Skeletal muscle tissue (tissue), 4 donors: ENCODE data around the gene PTPRN2. TPM values are rescaled to one million over a fixed set of nuclear protein-coding genes. Genes with fewer than 3 reads are reported as not detected.
"Not testable (repeated sequence)": the region's sequence is repeated elsewhere in the genome, so short reads cannot be mapped to it uniquely, and the experiment has no call there.

Experiments
- H3K27ac ChIP-seq: one replicate; pipeline ENCODE4 v1.7.0; 2013; ENCODE audit warnings: mild to moderate bottlenecking, low read depth, low read length, inconsistent platforms
- H3K27me3 ChIP-seq, 3 donors: one replicate each; pipeline ENCODE4 v1.7.0; 2013; ENCODE audit warnings: low read length in 3 of 3; ENCODE audit not compliant: control insufficient read depth in 3 of 3, insufficient read depth in 3 of 3
- H3K36me3 ChIP-seq, 3 donors: one replicate each; pipeline ENCODE4 v1.7.0; 2013; ENCODE audit warnings: low read length in 3 of 3; ENCODE audit not compliant: control insufficient read depth in 3 of 3, insufficient read depth in 3 of 3
- H3K4me1 ChIP-seq, 3 donors: one replicate each; pipeline ENCODE4 v1.7.0; 2013; ENCODE audit warnings: low read length in 3 of 3, mild to moderate bottlenecking in 3 of 3; ENCODE audit not compliant: control insufficient read depth in 3 of 3, insufficient read depth in 3 of 3
- H3K4me3 ChIP-seq, 3 donors: one replicate each; pipeline ENCODE4 v1.7.0; 2013; ENCODE audit warnings: low read length in 3 of 3
- H3K9ac ChIP-seq, 3 donors: one replicate each; pipeline ENCODE4 v1.7.0; 2013; ENCODE audit warnings: low read length in 3 of 3, mild to moderate bottlenecking in 3 of 3, moderate library complexity in 2 of 3, low read depth in 1 of 3
- H3K9me3 ChIP-seq, 3 donors: one replicate each; pipeline ENCODE4 v1.7.0; 2013; ENCODE audit warnings: low read length in 3 of 3; ENCODE audit not compliant: control insufficient read depth in 3 of 3
- total RNA-seq: library from RNA; depleted of rRNA; stranded (reverse); fragments of >200 nt; gene quantifications from one replicate; pipeline ENCODE4 v1.2.3, GENCODE V29; 2014
- donor health status: Osteomylitis.

The PTPRN2 gene
- total RNA-seq, 1 donor from 2014 or later: 1.6 TPM

DNA sequence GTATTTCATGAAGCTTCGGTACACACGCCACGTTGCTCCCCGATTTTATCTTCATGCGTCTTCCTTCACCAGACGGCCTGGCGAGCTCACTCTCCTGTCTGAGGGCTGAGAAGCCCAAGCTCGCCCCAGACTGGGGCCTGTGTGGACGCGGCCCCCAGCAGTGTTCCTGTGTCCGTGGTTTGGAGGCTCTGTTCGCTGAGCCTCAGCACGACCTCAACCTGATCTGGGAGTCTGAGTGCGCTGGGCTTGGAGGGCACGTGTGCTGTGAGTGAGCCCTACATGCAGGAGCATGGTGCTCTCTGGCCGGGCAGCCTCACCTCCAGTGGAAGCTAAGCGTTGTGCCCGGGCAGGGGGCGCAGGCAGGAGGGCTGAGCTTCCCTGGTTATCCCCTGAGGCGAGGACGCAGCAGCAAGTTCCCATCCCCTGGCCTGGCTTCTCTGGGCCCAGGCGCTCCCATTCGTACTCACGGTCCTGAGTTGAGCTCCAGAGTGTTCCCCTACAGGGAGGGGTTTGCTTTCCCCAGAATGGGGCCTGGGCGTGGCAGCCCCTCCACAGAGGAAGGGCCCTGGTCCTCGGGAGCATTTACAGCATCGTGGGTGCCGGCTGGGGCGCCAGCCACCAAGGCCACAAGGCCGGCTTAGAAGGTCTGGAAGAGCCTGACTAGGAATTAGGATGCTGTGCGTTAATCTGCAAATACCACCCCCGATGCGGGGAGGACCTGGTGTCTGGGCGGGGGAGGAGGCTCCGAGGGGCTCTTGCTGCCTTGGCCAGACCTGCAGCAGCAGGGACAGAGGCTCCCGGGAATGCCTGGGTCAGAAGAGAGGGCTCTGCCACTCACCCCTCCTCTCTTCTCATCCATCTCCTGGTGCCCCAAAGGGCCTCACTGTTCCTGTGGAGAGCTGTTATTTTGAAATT is 850.2 kb downstream of the PTPRN2 start:
- Histone ChIP-seq H3K9ac (no peak overlapping the region), H3K27me3 (peaks cover 11 to 21% (median 16%) of the 10 kb centered on the region in 3 donors), H3K36me3 (no peaks in the 10 kb centered on the region), H3K9me3 (peaks cover 0 to 2% (median 0%) of the 10 kb centered on the region in 3 donors), H3K4me1 (peaks cover 0 to 3% (median 0%) of the 10 kb centered on the region in 3 donors), H3K4me3 (no peak overlapping the region), H3K27ac (no peak overlapping the region)

DNA sequence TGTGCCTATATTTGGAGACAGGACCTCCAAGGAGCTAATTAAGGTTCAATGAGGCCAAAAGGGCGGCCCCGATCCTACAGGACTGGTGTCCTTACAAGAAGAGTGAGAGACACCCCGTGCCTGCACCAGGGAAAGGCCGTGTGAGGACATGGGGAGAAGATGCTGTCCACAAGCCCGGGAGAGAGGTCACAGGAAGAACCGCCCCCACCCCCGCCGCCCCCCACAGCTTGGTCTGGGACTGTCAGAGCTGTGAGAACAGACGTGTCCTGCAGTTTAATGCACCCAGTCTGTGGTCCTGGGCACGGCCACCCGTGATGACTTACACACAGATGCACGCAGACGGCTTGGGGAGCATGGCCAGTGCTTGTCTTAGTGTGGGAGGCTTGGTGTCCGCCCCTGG is 851.3 kb downstream of the PTPRN2 start:
- Histone ChIP-seq H3K27me3 (peaks cover 11 to 21% (median 16%) of the 10 kb centered on the region in 3 donors), H3K4me3 (no peak overlapping the region), H3K27ac (no peak overlapping the region), H3K36me3 (no peaks in the 10 kb centered on the region), H3K4me1 (peaks cover 0 to 3% (median 0%) of the 10 kb centered on the region in 3 donors), H3K9me3 (peaks cover 0 to 2% (median 0%) of the 10 kb centered on the region in 3 donors), H3K9ac (no peak overlapping the region)

DNA sequence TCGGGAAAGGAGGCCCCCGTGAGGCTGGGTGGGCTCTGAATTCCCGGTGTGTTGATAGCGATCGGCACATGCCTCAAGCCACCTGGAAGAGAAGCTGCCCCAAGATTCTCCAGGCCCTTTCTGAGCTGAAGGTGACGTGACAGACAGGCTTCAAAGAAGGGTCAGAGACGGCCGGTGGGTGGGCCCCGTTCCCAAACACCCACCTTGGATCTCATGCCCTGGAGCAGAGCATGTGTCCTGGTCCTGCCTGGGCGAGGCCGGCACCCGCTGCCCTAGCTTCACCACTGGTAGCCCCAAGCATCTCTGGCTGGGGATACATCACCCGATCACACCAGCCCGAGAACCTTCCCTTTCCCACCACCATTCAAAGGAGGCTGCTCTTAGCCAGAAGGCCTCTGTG is 851.8 kb downstream of the PTPRN2 start:
- Histone ChIP-seq H3K27ac (no peak overlapping the region), H3K9ac (no peak overlapping the region), H3K9me3 (peaks cover 0 to 2% (median 0%) of the 10 kb centered on the region in 3 donors), H3K27me3 (peaks cover 11 to 21% (median 16%) of the 10 kb centered on the region in 3 donors), H3K4me3 (no peak overlapping the region), H3K36me3 (no peaks in the 10 kb centered on the region), H3K4me1 (peaks cover 0 to 3% (median 0%) of the 10 kb centered on the region in 3 donors)

DNA sequence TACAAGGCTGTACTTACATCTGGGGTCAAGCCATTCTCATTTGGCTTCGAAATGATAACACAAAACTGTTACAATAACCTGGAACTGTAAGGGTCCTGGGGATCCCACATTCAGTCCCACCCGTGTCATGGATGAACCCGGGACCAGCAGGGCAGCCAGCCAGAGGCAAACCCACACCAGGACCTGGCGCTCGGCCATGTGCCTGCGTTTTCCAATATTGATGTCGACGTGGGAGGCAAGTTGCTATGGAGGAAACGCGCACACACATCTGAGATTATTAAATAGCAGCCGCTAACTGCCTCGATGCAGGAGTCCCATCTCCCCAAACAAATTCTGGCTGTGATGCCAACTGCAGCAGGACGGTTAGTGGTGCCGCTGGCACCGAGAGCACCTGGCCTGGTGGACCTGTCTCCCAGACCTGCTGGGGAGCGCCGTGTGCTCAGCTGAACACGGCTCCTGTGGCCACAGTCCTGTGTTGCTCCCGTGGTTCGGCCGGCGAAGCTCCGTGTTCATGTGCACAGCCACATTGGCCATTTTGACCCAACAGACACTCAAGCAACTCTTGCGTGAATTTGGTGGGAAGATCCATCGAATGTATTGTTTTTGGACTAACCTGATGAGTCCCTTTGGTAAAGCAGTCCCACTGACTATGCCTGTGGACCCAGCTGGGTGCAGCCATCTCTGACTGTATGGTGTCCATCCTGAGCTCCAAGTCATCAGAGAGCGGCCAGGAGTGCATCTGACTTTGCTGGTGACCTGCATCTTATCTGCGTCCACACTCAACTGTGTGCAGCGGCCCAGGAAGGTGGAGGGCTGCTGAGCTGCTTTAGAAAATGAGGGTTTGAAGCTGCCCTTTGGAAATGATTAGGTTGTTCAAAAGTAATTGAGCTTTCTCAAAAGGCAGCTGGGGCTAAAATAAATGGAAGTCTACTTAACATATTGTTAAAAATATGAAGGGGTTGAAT is 852.7 kb downstream of the PTPRN2 start:
- Histone ChIP-seq H3K36me3 (no peaks in the 10 kb centered on the region), H3K27ac (no peak overlapping the region), H3K9me3 (peaks cover 0 to 2% (median 0%) of the 10 kb centered on the region in 3 donors), H3K4me3 (no peak overlapping the region), H3K27me3 (peaks cover 11 to 16% (median 14%) of the 10 kb centered on the region in 3 donors), H3K4me1 (peaks cover 0 to 3% (median 0%) of the 10 kb centered on the region in 3 donors), H3K9ac (no peak overlapping the region)

DNA sequence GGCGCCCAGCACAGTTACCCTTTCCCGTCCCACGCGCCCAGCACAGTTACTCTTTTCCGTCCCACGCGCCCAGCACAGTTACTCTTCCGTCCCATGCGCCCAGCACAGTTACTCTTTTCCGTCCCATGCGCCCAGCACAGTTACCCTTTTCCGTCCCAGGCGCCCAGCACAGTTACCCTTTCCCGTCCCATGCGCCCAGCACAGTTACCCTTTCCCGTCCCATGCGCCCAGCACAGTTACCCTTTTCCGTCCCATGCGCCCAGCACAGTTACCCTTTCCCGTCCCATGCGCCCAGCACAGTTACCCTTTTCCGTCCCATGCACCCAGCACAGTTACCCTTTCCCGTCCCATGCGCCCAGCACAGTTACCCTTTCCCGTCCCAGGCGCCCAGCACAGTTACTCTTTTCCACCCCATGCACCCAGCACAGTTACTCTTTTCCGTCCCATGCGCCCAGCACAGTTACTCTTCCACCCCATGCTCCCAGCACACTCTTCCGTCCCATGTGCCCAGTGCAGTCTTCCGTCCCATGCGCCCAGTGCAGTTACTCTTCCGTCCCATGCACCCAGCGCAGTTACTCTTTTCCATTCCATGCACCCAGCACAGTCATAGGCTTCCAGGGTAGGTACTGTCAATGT is 853.7 kb downstream of the PTPRN2 start:
- not testable (repeated sequence) for H3K4me3 ChIP-seq, H3K9ac ChIP-seq, H3K4me1 ChIP-seq, H3K9me3 ChIP-seq, H3K27ac ChIP-seq, H3K36me3 ChIP-seq
- peaks cover 3 to 16% (median 11%) of the 10 kb centered on the region in 3 donors for H3K27me3 ChIP-seq

DNA sequence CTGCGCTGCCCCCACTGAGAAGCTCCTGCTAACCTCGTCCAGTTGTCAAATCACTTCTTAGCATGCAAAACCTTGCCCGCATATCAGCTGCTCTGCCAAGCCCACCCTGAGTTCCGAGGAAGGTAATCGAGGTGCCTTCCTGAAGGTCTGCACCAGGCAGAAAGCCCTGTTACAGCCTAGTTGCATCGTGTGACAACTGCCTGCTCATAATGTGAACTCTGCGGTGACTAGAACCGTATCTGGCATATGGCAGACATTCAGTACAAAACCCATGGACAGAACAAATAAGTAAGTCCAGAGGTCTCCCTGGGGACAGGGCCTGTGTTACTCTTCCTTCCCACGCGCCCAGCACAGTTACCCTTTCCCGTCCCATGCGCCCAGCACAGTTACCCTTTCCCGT is 856.5 kb downstream of the PTPRN2 start:
- Histone ChIP-seq H3K9me3 (peaks cover 0 to 2% (median 0%) of the 10 kb centered on the region in 3 donors), H3K4me1 (no peaks in the 10 kb centered on the region), H3K4me3 (no peak overlapping the region), H3K36me3 (no peaks in the 10 kb centered on the region), H3K27ac (no peak overlapping the region), H3K27me3 (peaks cover 0 to 16% (median 0%) of the 10 kb centered on the region in 3 donors), H3K9ac (no peak overlapping the region)

DNA sequence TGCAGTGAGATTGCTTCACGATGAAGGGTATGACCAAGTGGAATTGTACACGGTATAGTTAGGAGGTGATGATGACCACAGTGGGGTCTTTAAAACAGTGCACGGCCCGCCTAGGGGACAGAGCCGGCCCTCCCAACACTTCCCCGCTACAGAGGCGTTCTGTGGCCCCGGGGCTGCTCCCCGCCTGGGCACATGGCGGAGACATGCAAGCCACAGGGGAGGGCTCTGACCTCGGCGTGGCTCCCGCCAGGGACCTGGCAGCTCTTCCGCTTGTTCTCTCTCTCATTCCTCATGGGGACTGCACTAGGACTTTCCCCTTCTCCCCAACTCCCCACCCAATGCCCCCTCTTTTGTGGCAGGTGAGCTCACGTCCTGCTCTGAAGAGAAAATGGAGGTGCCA is 857.0 kb downstream of the PTPRN2 start:
- peaks cover 0 to 16% (median 0%) of the 10 kb centered on the region in 3 donors for H3K27me3 ChIP-seq
- H3K4me3 ChIP-seq: no peak overlapping the region
- H3K4me1 ChIP-seq: no peaks in the 10 kb centered on the region
- H3K9ac ChIP-seq: no peak overlapping the region
- no peaks in the 10 kb centered on the region for H3K36me3 ChIP-seq
- H3K27ac ChIP-seq: no peak overlapping the region
- H3K9me3 ChIP-seq: peaks cover 0 to 2% (median 0%) of the 10 kb centered on the region in 3 donors

DNA sequence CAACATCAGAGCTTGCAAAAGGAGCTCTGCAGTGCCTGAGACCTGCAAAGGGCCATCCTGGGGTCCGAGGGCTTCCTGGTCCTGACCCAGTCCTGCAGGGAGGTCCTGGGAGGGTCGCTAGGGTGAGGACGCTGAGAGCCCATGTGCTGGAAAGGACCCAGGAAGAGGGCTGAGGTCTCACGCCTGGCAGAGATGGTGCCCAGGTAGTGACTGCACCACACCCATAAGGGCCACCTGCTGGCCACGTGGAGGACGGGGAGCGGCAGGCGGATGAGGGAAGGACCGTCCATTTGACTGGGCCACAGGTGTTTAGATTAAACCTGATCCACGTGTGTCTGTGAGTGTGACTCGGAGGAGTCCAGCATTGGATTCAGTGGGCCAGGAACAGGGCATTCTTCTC is 858.1 kb downstream of the PTPRN2 start:
- Histone ChIP-seq H3K36me3 (no peaks in the 10 kb centered on the region), H3K9me3 (no peaks in the 10 kb centered on the region), H3K9ac (no peak overlapping the region), H3K27me3 (peaks cover 0 to 14% (median 0%) of the 10 kb centered on the region in 3 donors), H3K4me3 (no peak overlapping the region), H3K4me1 (no peaks in the 10 kb centered on the region), H3K27ac (no peak overlapping the region)

DNA sequence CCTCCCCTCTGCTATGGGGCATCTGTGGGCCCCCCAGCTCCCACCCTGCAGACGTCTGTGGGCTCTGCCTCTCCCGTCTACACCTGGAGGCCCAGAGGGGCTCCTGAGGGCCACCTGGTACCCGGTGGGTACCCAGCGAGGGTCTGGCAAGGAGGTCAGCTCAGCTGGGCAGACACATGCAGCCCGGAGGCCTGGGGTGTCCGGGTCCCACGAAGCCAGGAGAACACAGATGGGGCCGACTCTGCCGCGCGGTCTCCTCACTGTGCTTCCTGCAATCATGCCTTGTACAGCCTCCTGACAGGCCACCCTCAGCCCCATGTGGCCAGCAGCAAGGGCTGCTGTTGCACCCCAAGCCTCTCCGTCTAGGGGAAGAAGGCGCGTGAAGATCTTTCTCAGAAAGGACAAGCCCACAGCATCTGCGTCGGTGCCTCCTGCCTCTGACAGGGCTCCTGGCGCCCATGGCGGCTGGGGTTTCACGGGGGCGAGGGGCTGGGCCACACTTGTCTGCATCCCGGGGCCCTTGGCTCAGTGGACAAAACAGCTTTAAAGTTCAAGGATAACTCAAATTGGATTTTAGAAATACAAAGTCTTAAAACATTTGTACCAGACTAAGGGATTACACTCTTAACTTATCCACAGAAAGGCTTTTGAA is 859.5 kb downstream of the PTPRN2 start:
- Histone ChIP-seq H3K4me1 (no peaks in the 10 kb centered on the region), H3K4me3 (no peak overlapping the region), H3K27ac (no peak overlapping the region), H3K36me3 (no peaks in the 10 kb centered on the region), H3K27me3 (peaks cover 0 to 29% (median 5%) of the 10 kb centered on the region in 3 donors), H3K9ac (no peak overlapping the region), H3K9me3 (peaks cover 0 to 1% (median 0%) of the 10 kb centered on the region in 3 donors)
